Renal cortical epithelial cell (primary cell): ENCODE measurements around the gene RCOR1. TPM values are rescaled to one million over a fixed set of nuclear protein-coding genes. Genes with fewer than 3 reads are reported as not detected.
"Not testable (repeated sequence)": the region's sequence is repeated elsewhere in the genome, so short reads cannot be mapped to it uniquely, and the experiment has no call there.

Experiments used
- DNase-seq: peaks from one replicate; pipeline ENCODE4 v3.0.0-alpha.2; 2011; ENCODE audit warnings: low read depth
- total RNA-seq: library from RNA; depleted of rRNA; stranded (reverse); fragments of >200 nt; gene quantifications from 2 replicates; pipeline ENCODE4 v1.2.3, GENCODE V29; 2014

Gene RCOR1
- total RNA-seq, 1 donor from 2014 or later: 28.0 TPM

GRCh38 chr14:102629808-102630350, 37.4 kb downstream of the RCOR1 start:
- DNase-seq: peak; percentile 33

DNA sequence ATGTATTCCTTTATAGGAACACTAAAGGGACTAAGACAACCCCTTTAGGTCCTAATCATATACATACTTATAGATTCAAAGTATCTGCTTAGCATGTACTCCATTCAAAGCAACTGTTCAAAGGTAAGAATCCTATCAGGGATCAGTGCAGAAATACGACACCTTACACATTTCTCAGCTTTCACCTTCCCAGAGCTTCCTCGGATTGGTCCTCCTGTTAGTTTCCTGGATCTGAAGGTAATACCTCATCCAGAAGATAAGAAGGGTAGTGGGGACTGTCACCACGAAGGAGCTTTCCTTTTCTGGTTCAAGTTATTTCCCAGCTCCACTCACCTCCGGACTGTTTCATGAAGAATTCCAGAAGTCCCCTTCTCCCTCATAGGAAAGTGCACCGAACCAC, 38.0 kb downstream of the RCOR1 start:
- DNase-seq: no peak

DNA sequence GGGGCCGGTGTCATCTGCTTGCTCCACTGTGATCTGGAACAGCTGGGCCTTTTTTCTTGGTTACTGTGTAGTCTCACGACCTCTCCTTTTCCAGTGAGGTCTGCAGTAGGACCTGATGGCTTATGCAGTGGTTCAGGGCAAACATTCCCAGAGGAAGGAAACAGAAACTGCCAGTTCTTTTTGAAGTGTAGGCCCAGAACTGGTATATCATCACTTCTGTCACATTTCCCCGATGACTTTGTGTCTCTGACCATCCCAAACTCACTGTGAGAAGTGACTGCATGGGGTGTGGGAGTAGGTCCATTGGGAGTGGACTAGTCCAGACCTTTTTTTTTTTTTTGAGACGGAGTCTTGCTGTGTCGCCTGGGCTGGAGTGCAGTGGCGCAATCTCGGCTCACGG, 38.4 kb downstream of the RCOR1 start:
- DNase-seq: no peak

DNA sequence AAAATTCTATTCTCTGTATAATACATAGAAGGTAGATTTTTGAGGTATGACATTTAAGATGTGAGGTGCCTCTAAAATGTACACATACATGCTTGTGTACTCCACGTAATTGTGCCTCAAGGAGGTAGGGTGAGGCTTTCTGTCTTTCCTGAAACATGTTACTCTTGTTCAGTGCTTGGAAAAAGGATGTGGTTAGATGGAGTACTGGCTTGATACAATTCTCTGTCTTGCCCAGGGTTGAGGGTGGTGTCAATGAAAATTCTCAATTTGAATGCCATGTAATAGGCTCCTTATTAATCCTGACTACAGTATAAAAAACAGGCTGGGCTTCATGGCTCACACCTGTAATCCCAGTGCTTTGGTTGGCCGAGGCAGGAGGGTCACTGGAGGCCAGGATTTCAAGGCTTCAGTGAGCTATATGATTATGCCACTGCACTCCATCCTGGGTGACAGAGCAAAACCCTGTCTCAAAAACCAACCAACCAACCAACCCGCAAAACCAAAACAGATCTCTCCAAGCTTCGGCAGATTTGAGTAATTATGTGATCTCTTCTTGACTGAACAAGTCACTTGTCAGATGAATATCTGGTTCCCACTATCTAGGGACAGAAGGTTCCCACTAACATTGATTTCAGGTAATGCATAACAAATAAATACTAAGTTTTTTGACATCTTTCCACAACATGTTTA, 41.6 kb downstream of the RCOR1 start:
- DNase-seq: no peak

- not testable (repeated sequence) for DNase-seq
Observed at GRCh38 chr14:102639611-102640010, 47.2 kb downstream of the RCOR1 start.

DNA sequence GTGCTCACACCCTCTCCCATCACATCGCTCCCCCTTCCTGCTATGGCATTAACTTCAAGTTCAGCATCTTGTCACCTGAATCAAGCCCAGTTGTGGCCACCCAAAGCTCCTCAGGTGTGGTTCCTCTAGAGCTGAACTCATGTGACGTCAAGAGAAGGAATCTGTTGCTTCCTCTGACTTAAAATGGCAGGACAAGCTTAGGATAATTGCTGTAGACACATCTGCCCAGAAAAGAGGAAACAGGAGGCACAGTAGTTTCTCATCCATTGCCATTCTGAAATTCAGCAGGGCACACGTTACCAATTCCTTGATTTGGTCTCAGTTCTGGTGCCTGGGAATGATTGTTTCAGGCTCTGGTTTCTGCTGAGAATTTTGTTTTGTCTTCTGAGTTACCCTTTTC, 52.1 kb downstream of the RCOR1 start:
- no peak for DNase-seq

DNA sequence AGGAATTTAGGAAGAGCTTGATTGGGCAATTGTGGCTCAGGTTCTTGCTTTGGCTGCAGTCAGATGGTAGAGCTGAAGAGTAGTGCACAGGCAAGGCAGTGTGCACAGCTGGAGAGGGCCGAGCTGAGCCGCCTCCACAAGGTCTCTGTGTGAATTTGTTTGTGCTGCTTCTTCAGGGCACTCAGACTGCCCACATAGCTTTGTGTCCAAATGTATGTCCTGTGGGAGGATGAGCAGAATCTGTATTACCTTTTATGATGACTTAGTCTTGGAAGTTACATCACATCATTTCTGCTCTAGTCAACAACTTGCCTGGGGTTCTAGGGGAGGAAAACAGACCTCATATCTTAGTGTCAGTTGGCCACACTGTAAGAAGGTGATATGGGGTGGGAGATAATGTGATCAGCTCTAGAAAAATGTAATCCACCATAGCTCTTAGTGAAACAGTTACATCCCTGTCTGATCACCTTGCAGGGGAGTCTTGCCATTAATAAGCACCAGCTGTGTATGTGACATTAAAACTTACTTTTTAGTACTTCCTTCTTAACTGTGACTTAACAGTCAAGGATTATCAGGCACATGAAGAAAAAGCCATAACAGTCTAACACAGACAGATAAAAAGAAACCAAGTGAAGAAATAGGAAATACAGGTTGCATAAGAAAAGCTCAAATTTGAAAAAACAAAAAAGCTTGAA, 53.4 kb downstream of the RCOR1 start:
- DNase-seq: no peak

GRCh38 chr14:102646615-102647014, 54.2 kb downstream of the RCOR1 start:
- no peak for DNase-seq

- peak; percentile 41 for DNase-seq
Observed at GRCh38 chr14:102652194-102652593, 59.7 kb downstream of the RCOR1 start.

DNA sequence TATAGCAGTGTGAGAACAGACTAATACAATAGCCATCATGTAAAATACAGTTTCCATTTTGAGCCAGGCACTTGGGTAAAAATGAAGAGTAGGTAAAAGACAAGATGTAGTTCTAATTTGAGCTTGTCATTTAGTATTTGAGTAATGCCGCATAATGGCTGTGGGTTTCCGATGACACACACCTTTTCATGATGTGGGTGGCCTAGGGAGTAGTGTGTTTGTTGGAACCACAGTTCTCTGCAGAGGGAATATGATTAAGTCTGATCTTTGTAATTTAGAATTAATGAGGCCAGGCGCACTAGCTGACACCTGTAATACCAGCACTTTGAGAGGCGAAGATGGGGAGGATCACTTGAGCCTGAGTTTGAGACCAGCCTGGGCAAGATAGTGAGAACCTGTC, 61.8 kb downstream of the RCOR1 start:
- peak; percentile 74 for DNase-seq

GRCh38 chr14:102655137-102655536, 62.7 kb downstream of the RCOR1 start:
- peak; percentile 93 for DNase-seq

- DNase-seq: peak; percentile 76
Observed at GRCh38 chr14:102659797-102660196, 67.3 kb downstream of the RCOR1 start.

DNA sequence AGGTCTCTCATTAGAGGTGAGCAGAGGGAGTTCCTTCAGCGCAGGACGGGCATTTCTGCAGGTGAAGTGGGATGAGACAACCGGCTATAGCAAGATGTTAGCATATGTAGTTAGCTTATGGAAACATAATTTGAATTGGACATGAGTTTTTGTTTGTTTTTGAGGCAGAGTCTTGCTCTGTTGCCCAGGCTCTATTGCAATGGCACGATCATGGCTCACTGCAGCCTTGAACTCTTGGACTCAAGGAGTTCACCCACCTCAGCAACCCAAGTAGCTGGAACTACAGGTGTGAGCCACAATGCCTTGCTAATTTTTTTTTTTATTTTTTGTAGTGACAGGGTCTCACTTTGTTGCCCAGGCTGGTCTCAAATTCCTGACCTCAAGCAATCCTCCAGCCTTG, 69.2 kb downstream of the RCOR1 start:
- DNase-seq: no peak

GRCh38 chr14:102662636-102663430, 70.4 kb downstream of the RCOR1 start:
- DNase-seq: no peak

- no peak for DNase-seq
Observed at GRCh38 chr14:102663440-102663839, 71.0 kb downstream of the RCOR1 start.

- DNase-seq: peak; percentile 28
Observed at GRCh38 chr14:102665621-102666020, 73.2 kb downstream of the RCOR1 start.

DNA sequence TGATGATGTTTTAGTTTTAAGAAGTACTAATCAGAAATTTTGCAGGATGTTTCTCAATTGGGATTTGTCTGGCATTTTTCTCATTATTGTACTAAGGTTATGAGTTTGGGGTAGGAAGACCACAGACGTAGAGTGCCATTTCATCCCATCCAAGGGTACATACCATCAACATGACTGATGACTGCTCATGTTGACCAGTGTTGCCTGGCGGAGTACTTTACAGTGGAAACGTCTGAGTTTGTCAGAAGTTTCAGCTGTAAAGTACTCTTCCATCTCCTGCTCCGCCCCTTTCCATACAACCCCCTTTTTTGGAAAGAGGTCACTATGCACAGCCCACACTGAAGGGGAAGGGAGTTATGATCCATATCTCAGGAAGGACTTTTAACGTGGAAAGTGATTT, 74.2 kb downstream of the RCOR1 start:
- DNase-seq: no peak

- no peak for DNase-seq
Observed at GRCh38 chr14:102667703-102668102, 75.3 kb downstream of the RCOR1 start.

GRCh38 chr14:102668291-102668873, 75.9 kb downstream of the RCOR1 start:
- no peak for DNase-seq

GRCh38 chr14:102671410-102671809, 79.0 kb downstream of the RCOR1 start:
- DNase-seq: no peak

GRCh38 chr14:102672410-102672960, 80.0 kb downstream of the RCOR1 start:
- DNase-seq: no peak

GRCh38 chr14:102675396-102675795, 82.9 kb downstream of the RCOR1 start:
- peak; percentile 90 for DNase-seq
